Activated CD4-positive, alpha-beta T cell treated with anti-CD3 and anti-CD28 coated beads, Interleukin-2, amount 10 ng/mL, durations not matched to agents 7 days and 5 days (primary cell): ENCODE measurements around the gene STPG1. TPM values are rescaled to one million over a fixed set of nuclear protein-coding genes. Genes with fewer than 3 reads are reported as not detected.

Source experiments
- CTCF ChIA-PET: fragments of 350-600 bp; sonication (Branson Sonifier 250); formaldehyde crosslinking; loops from one replicate; lab custom pipeline; 2021; ENCODE audit warnings: antibody characterized with exemption; lab: Charles Lee
- POLR2A ChIA-PET: fragments of 350-600 bp; sonication (Branson Sonifier 250); formaldehyde crosslinking; loops from one replicate; lab custom pipeline; 2021; ENCODE audit warnings: antibody characterized with exemption; lab: Charles Lee
- DNase-seq: peaks from one replicate; pipeline ENCODE4 v3.0.0-alpha.2; 2020
- H3K27ac Mint-ChIP-seq: one replicate; pipeline ENCODE4 v1.8.0; 2021; ENCODE audit warnings: mild to moderate bottlenecking, moderate library complexity, mixed read lengths
- H3K27me3 Mint-ChIP-seq: one replicate; pipeline ENCODE4 v1.8.0; 2021; ENCODE audit warnings: mixed read lengths
- H3K36me3 Mint-ChIP-seq: one replicate; pipeline ENCODE4 v1.8.0; 2021; ENCODE audit warnings: low read depth, mixed read lengths
- H3K4me1 Mint-ChIP-seq: one replicate; pipeline ENCODE4 v1.8.0; 2021; ENCODE audit warnings: mixed read lengths
- H3K4me3 Mint-ChIP-seq: one replicate; pipeline ENCODE4 v1.8.0; 2021; ENCODE audit warnings: mild to moderate bottlenecking, moderate library complexity, mixed read lengths
- H3K9me3 Mint-ChIP-seq: one replicate; pipeline ENCODE4 v1.8.0; 2021; ENCODE audit warnings: mixed read lengths
- total RNA-seq, 2 experiments: library from RNA; stranded (reverse); gene quantifications; one replicate each; pipeline ENCODE4 v1.2.3, GENCODE V29; 2021

STPG1 gene
- total RNA-seq, 2 experiments from 2014 or later, result 10.0 to 11.0 TPM

DNA sequence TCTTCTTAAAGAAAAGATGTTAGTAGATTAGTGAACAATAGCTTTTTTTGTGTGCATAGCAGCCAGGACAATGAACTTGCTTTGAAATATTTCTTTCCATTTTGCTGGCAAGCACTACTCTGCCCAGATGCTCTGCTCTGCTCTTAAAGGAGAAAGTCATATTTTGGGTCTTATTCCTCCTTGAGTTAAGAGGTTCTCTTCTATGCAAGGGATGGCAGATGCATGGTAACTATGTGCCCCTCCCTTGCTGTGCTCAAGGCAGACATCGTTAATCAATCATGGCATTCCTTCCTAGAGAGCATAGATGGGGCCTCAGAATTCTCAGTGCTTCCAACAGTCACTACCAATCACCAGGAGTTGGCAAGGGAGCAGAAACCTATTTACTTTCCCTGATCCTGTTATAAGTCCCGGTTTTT is 29.7 kb upstream of the STPG1 start:
- CTCF ChIA-PET, result interaction anchor here (0.6 to 0.8 kb wide), 2 partner anchors 14 to 422 kb away, joined by 3 read pairs; no protein-coding TSS in a partner anchor
- POLR2A ChIA-PET, result no interaction called here
- H3K9me3 Mint-ChIP-seq, result no peaks in the 10 kb centered on the region
- no peak overlapping the region for H3K4me3 Mint-ChIP-seq
- no peaks in the 10 kb centered on the region for H3K4me1 Mint-ChIP-seq
- peak overlapping the region; percentile 19 for H3K27ac Mint-ChIP-seq
- no peak for DNase-seq
- peaks cover 48% of the 10 kb centered on the region for H3K36me3 Mint-ChIP-seq
- no peaks in the 10 kb centered on the region for H3K27me3 Mint-ChIP-seq

DNA sequence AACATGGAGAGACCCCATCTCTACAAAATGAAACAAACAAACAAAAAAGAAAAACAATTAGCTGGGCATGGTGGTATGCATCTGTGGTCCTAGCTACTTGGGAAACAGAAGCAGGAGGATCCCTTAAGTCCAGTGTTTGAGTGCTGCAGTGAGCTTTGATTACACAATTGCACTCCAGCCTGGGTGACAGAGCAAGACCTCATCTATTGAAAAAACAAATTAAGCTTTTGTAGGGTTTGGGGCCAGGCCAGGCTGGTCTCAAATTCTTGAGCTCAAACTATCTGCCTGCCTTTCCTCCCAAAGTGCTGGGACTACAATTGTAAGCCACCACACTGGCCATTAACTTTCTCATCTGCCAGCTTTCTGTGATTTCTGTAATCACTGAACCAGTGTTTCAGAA is 29.2 kb upstream of the STPG1 start:
- Mint-ChIP-seq H3K9me3 (no peaks in the 10 kb centered on the region), H3K4me1 (no peaks in the 10 kb centered on the region), H3K27me3 (no peaks in the 10 kb centered on the region), H3K27ac (peak overlapping the region; percentile 13), H3K4me3 (no peak overlapping the region), H3K36me3 (peaks cover 47% of the 10 kb centered on the region)
- DNase-seq, result no peak
- ChIA-PET POLR2A (no interaction called here), CTCF (interaction anchor here (0.6 to 3.0 kb wide), 6 partner anchors 12 to 422 kb away, joined by 3 to 7 read pairs (median 3); partner anchors contain the start of gene NIPAL3)

- H3K9me3 Mint-ChIP-seq, result no peaks in the 10 kb centered on the region
- POLR2A ChIA-PET, result no interaction called here
- H3K4me3 Mint-ChIP-seq, result no peak overlapping the region
Measured at GRCh38 chr1:24441996-24442668, 28.6 kb upstream of the STPG1 start.

GRCh38 chr1:24441480-24441879 is 27.9 kb upstream of the STPG1 start:
- CTCF ChIA-PET, result interaction anchor here (1.6 to 3.0 kb wide), 2 partner anchors 13 to 26 kb away, joined by 4 to 7 read pairs; partner anchors contain the start of gene NIPAL3
- peaks cover 2% of the 10 kb centered on the region for H3K4me1 Mint-ChIP-seq
- H3K4me3 Mint-ChIP-seq, result no peak overlapping the region
- peaks cover 38% of the 10 kb centered on the region for H3K36me3 Mint-ChIP-seq
- H3K9me3 Mint-ChIP-seq, result no peaks in the 10 kb centered on the region
- no peaks in the 10 kb centered on the region for H3K27me3 Mint-ChIP-seq
- no peak overlapping the region for H3K27ac Mint-ChIP-seq
- no peak for DNase-seq
- POLR2A ChIA-PET, result no interaction called here

More at GRCh38 chr1:24441996-24442668, 28.6 kb upstream of the STPG1 start:
- DNase-seq, result no peak
- H3K36me3 Mint-ChIP-seq, result peaks cover 44% of the 10 kb centered on the region
- H3K4me1 Mint-ChIP-seq, result peaks cover 2% of the 10 kb centered on the region
- H3K27me3 Mint-ChIP-seq, result no peaks in the 10 kb centered on the region
- CTCF ChIA-PET, result interaction anchor here (0.8 to 3.0 kb wide), 4 partner anchors 13 to 73 kb away, joined by 3 to 7 read pairs (median 4); partner anchors contain the start of gene NIPAL3
- H3K27ac Mint-ChIP-seq, result no peak overlapping the region

- Mint-ChIP-seq H3K27me3 (no peaks in the 10 kb centered on the region), H3K4me3 (no peak overlapping the region), H3K4me1 (peaks cover 8% of the 10 kb centered on the region), H3K36me3 (peaks cover 35% of the 10 kb centered on the region), H3K27ac (no peak overlapping the region), H3K9me3 (no peaks in the 10 kb centered on the region)
- ChIA-PET POLR2A (no interaction called here), CTCF (interaction anchor here (3.0 kb wide), 1 partner anchor 14 kb away, joined by 7 read pairs; no protein-coding TSS in a partner anchor)
- no peak for DNase-seq
Measured at GRCh38 chr1:24440436-24440835, 26.9 kb upstream of the STPG1 start.

DNA sequence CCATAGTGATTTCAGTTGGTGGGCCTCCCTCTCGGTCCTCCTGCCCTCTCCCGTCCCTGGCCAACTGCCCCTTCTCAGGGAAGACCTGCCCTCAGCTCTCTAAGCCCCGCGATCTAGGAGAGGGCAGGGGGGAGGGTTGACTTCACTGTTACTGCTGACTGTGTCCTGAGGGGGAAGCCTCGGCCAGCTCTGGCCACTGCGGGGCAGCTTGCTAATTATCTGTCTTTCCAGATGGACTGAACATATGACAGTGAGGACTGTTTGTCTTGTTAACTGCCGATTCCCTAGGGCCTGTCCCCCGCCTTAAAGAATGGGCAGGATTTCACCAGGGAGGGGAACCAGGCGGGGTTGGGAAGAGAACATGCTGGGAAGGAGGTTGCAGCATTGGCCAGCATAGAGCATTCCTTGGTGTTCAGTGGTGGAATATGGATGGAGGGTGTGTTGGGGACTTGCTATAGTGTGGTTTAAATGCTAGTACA is 24.9 kb upstream of the STPG1 start:
- H3K36me3 Mint-ChIP-seq, result peaks cover 36% of the 10 kb centered on the region
- H3K9me3 Mint-ChIP-seq, result no peaks in the 10 kb centered on the region
- ChIA-PET POLR2A (no interaction called here), CTCF (interaction anchor here (1.1 kb wide), 1 partner anchor 23 kb away, joined by 4 read pairs; the partner anchor contains the start of gene NIPAL3)
- no peak for DNase-seq
- H3K4me3 Mint-ChIP-seq, result no peak overlapping the region
- H3K27me3 Mint-ChIP-seq, result no peaks in the 10 kb centered on the region
- H3K27ac Mint-ChIP-seq, result no peak overlapping the region
- peaks cover 14% of the 10 kb centered on the region for H3K4me1 Mint-ChIP-seq

DNA sequence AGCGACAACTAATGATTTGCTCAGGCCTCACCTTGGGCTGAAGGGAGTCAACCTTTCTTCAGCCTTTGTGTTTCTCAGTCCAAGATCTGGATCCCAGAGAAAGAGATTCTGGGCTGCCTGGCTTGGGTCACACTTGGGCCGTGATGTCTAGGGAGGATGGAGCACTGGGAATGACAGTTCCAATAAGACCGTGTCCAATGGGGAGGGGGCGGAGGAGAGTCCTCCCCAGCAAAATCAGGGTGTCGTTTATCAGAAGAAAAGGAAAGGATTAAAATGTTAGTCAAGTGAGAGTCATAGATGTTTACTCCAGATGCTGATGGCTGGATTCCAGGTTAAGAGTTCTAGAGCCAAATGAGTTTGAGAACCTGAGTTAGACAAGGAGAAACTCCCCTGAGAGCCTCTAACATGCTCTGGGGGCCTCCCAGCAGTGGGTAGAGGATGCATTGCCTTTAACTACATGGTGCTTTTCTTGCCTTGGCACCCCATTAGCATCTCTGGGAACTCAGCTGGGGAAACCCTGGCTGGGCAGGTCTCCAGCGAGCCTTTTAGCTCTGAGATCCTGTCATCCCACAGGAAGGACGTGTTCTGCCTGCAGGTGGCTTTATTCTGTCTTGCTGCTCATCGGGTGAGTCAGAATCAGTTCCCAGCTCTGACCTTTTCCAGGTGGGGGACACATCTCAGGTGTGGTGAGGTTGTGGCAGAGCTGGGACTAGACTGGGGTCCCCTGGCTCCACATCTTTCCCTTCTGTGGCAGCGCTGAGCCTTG is 24.2 kb upstream of the STPG1 start:
- Mint-ChIP-seq H3K27me3 (no peaks in the 10 kb centered on the region), H3K4me1 (peaks cover 14% of the 10 kb centered on the region), H3K27ac (no peak overlapping the region), H3K9me3 (no peaks in the 10 kb centered on the region), H3K36me3 (peaks cover 43% of the 10 kb centered on the region), H3K4me3 (no peak overlapping the region)
- ChIA-PET POLR2A (no interaction called here), CTCF (interaction anchor here (1.1 kb wide), 1 partner anchor 23 kb away, joined by 4 read pairs; the partner anchor contains the start of gene NIPAL3)
- DNase-seq, result no peak

DNA sequence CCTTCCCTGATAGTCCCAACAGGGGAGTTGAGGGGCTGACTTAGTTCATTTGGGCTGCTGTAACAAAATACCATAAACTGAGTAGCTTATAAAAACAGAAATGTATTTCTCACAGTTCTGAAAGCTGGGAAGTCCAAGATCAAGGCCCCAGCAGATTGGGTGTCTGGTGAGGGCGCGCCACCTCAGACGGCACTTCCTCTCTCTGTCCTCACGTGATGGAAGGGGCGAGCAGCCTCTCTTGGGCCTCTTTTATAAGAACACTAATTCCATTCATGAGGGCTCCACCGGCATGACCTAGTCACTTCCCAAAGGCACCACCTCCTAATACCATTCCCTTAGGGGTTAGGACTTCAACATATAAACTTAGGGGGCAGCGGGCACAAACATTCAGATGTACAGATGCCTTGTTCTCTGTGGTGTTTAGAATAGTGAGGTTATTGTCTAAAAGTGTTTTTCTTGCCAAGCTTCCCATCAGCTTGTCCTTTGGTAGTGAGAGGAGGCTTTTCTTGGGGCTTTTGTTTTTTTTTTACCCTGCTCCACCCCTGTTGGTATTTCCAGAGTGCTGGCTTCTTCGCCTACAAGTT is 22.3 kb upstream of the STPG1 start:
- Mint-ChIP-seq H3K36me3 (peaks cover 51% of the 10 kb centered on the region), H3K27ac (peak overlapping the region; percentile 25), H3K9me3 (no peaks in the 10 kb centered on the region), H3K4me1 (peaks cover 18% of the 10 kb centered on the region), H3K4me3 (no peak overlapping the region), H3K27me3 (no peaks in the 10 kb centered on the region)
- ChIA-PET CTCF (interaction anchor here (0.6 to 0.8 kb wide), 4 partner anchors 16 to 50 kb away, joined by 3 to 6 read pairs (median 3); partner anchors contain the start of gene NIPAL3), POLR2A (interaction anchor here (0.6 to 1.1 kb wide), 2 partner anchors 8 to 16 kb away, joined by 3 read pairs; no protein-coding TSS in a partner anchor)
- DNase-seq, result no peak

- Mint-ChIP-seq H3K9me3 (no peaks in the 10 kb centered on the region), H3K27me3 (no peaks in the 10 kb centered on the region), H3K27ac (no peak overlapping the region), H3K4me1 (peaks cover 35% of the 10 kb centered on the region), H3K4me3 (no peak overlapping the region), H3K36me3 (peaks cover 73% of the 10 kb centered on the region)
- ChIA-PET POLR2A (no interaction called here), CTCF (interaction anchor here (1.3 to 1.9 kb wide), 2 partner anchors 10 to 12 kb away, joined by 3 to 6 read pairs; partner anchors contain the start of gene NIPAL3)
- no peak for DNase-seq
Measured at GRCh38 chr1:24427545-24427862, 13.9 kb upstream of the STPG1 start.

DNA sequence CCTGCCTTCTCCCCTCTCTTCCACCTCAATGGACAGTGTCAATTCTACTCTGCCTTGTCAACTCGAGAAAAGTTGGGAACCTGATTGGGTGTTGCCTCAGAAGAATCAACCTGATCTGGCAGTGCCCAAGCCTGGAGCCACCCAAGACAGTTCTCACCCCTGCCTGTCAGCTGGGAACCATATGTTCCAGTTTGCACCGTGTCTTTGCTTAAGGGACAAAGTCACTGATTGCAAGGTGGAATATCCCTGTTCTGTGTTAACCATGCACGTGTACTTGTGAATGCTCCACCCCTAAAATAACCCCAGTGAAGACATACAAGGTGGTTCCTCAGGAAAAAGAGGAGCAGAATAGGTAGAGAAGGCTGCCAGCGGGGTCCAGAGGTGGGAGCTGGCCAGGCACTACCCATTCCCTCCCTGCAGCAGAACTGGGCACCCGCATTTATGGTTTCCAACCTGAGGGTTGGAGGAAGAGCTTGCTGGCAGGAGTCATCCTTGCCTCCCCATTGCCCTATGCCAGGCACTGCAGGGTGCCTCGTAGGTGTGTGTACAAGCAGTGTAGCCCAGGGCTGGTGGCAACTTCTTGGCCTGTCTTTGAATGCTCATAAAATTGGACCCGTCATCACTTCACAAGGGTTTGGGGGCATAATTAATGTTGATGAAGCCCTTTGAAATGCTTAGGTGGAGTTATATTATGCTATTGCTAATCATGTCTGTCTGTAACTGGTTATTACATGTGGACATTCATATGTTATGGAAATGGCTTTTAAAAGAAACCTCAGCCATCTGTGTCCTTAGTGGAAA is 13.4 kb upstream of the STPG1 start:
- no peaks in the 10 kb centered on the region for H3K9me3 Mint-ChIP-seq
- no peak for DNase-seq
- H3K27me3 Mint-ChIP-seq, result no peaks in the 10 kb centered on the region
- H3K4me1 Mint-ChIP-seq, result peaks cover 40% of the 10 kb centered on the region
- CTCF ChIA-PET, result interaction anchor here (3.8 kb wide), 1 partner anchor 12 kb away, joined by 30 read pairs; the partner anchor contains the start of gene NIPAL3
- peaks cover 76% of the 10 kb centered on the region for H3K36me3 Mint-ChIP-seq
- POLR2A ChIA-PET, result no interaction called here
- H3K4me3 Mint-ChIP-seq, result no peak overlapping the region
- H3K27ac Mint-ChIP-seq, result no peak overlapping the region

- CTCF ChIA-PET, result interaction anchor here (3.8 kb wide), 1 partner anchor 10 kb away, joined by 30 read pairs; the partner anchor contains the start of gene NIPAL3
- peaks cover 46% of the 10 kb centered on the region for H3K4me1 Mint-ChIP-seq
- no peak overlapping the region for H3K27ac Mint-ChIP-seq
- peaks cover 78% of the 10 kb centered on the region for H3K36me3 Mint-ChIP-seq
- no peaks in the 10 kb centered on the region for H3K9me3 Mint-ChIP-seq
- DNase-seq, result no peak
- POLR2A ChIA-PET, result no interaction called here
- H3K27me3 Mint-ChIP-seq, result no peaks in the 10 kb centered on the region
- no peak overlapping the region for H3K4me3 Mint-ChIP-seq
Measured at GRCh38 chr1:24425922-24426321, 12.3 kb upstream of the STPG1 start.

DNA sequence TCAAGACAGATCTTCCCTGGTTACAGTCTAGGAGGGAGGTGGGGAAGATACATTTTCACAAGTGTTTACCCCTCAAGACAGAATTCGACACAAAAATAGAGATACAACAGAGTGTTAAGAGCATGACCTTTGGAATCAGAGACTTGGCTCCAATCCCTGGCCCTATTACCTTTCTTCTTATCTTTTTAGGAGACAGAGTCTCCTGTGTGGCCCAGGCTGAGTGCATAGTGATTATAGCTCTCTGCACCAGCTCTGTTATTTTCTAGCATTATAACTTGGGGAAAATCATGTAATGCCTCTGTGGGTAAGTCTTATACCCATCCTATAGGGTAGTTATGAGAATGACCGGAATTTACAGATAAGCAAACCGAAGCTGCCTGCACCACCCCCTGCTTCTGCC is 11.9 kb upstream of the STPG1 start:
- H3K9me3 Mint-ChIP-seq, result no peaks in the 10 kb centered on the region
- peaks cover 47% of the 10 kb centered on the region for H3K4me1 Mint-ChIP-seq
- H3K27me3 Mint-ChIP-seq, result no peaks in the 10 kb centered on the region
- peaks cover 81% of the 10 kb centered on the region for H3K36me3 Mint-ChIP-seq
- POLR2A ChIA-PET, result no interaction called here
- CTCF ChIA-PET, result interaction anchor here (3.8 kb wide), 1 partner anchor 10 kb away, joined by 30 read pairs; the partner anchor contains the start of gene NIPAL3
- no peak overlapping the region for H3K4me3 Mint-ChIP-seq
- DNase-seq, result no peak
- no peak overlapping the region for H3K27ac Mint-ChIP-seq
